ENCODE measurements around the gene HYAL4. TPM values are rescaled to one million over a fixed set of nuclear protein-coding genes. Genes with fewer than 3 reads are reported as not detected.

The HYAL4 gene
- total RNA-seq, 4 donors from 2014 or later = not detected

GRCh38 chr7:123802249-123802648 is 42.7 kb upstream of the HYAL4 start:
- intact Hi-C loops (cut with DNase I; ENCODE audit: low total_unique reads) = no loop called here
- no peaks in the 10 kb centered on the region for H3K4me1 ChIP-seq
- no peak overlapping the region for H3K27ac ChIP-seq
- H3K36me3 ChIP-seq = no peaks in the 10 kb centered on the region
- TF ChIP-seq POLR2A (IDR thresholded peaks at IDR 0.05) (no peak), CTCF (IDR thresholded peaks at IDR 0.05) (no peak)
- no peak overlapping the region for H3K4me3 ChIP-seq
- H3K27me3 ChIP-seq = no peaks in the 10 kb centered on the region
- no peaks in the 10 kb centered on the region for H3K9me3 ChIP-seq
- no peak for DNase-seq

- intact Hi-C loops (cut with DNase I; ENCODE audit: low total_unique reads) = no loop called here
Observed at GRCh38 chr7:123805287-123805686, 39.7 kb upstream of the HYAL4 start.

GRCh38 chr7:123809471-123809870 is 35.5 kb upstream of the HYAL4 start:
- Histone ChIP-seq H3K4me1 (no peaks in the 10 kb centered on the region), H3K36me3 (no peaks in the 10 kb centered on the region), H3K27me3 (no peaks in the 10 kb centered on the region), H3K4me3 (no peak overlapping the region), H3K27ac (no peak overlapping the region), H3K9me3 (no peaks in the 10 kb centered on the region)
- TF ChIP-seq POLR2A (IDR thresholded peaks at IDR 0.05) = no peak
- no peak for TF ChIP-seq CTCF (IDR thresholded peaks at IDR 0.05)
- DNase-seq = no peak
- intact Hi-C loops (cut with DNase I; ENCODE audit: low total_unique reads) = no loop called here

More at GRCh38 chr7:123805287-123805686, 39.7 kb upstream of the HYAL4 start:
- H3K36me3 ChIP-seq = no peaks in the 10 kb centered on the region
- no peaks in the 10 kb centered on the region for H3K9me3 ChIP-seq
- no peak for TF ChIP-seq CTCF (IDR thresholded peaks at IDR 0.05)
- TF ChIP-seq POLR2A (IDR thresholded peaks at IDR 0.05) = no peak
- no peaks in the 10 kb centered on the region for H3K27me3 ChIP-seq
- DNase-seq = no peak
- no peaks in the 10 kb centered on the region for H3K4me1 ChIP-seq
- H3K27ac ChIP-seq = no peak overlapping the region
- no peak overlapping the region for H3K4me3 ChIP-seq

GRCh38 chr7:123811056-123811455 is 33.9 kb upstream of the HYAL4 start:
- Histone ChIP-seq H3K27ac (no peak overlapping the region), H3K27me3 (no peaks in the 10 kb centered on the region), H3K4me1 (no peaks in the 10 kb centered on the region), H3K9me3 (no peaks in the 10 kb centered on the region), H3K36me3 (no peaks in the 10 kb centered on the region), H3K4me3 (no peak overlapping the region)
- intact Hi-C loops (cut with DNase I; ENCODE audit: low total_unique reads) = no loop called here
- TF ChIP-seq POLR2A (IDR thresholded peaks at IDR 0.05) = no peak
- TF ChIP-seq CTCF (IDR thresholded peaks at IDR 0.05) = no peak
- no peak for DNase-seq

- H3K9me3 ChIP-seq = no peaks in the 10 kb centered on the region
- H3K27me3 ChIP-seq = no peaks in the 10 kb centered on the region
- no peak overlapping the region for H3K4me3 ChIP-seq
- H3K4me1 ChIP-seq = no peaks in the 10 kb centered on the region
- no peak overlapping the region for H3K27ac ChIP-seq
- DNase-seq = no peak
- intact Hi-C loops (cut with DNase I; ENCODE audit: low total_unique reads) = no loop called here
- no peak for TF ChIP-seq POLR2A (IDR thresholded peaks at IDR 0.05)
- no peak for TF ChIP-seq CTCF (IDR thresholded peaks at IDR 0.05)
- H3K36me3 ChIP-seq = no peaks in the 10 kb centered on the region
Observed at GRCh38 chr7:123816916-123817315, 28.1 kb upstream of the HYAL4 start.

All from uterus (tissue), 4 donors.